Panc1 (cell line): ENCODE data around the gene SCIMP. TPM values are rescaled to one million over a fixed set of nuclear protein-coding genes. Genes with fewer than 3 reads are reported as not detected.

Experiments used
- ATAC-seq: fragments of 200-7000 bp; cut with Tn5 transposase; 2 replicates; pipeline ENCODE4 v1.9.1; 2020; ENCODE audit warnings: mild to moderate bottlenecking, moderate library complexity
- BruUV-seq: library from RNA; stranded (reverse); fragments of 400-500 nt; replicated peaks from 2 replicates; lab custom pipeline; 2021; lab: Mats Ljungman, UMichigan
- CTCF ChIA-PET: fragments of 300-600 bp; sonication (Branson Sonifier 250); formaldehyde crosslinking; loops from one replicate; lab custom pipeline; 2022; ENCODE audit warnings: antibody characterized with exemption; lab: Charles Lee
- POLR2A ChIA-PET: fragments of 300-600 bp; sonication (Branson Sonifier 250); formaldehyde crosslinking; loops from one replicate; lab custom pipeline; 2022; ENCODE audit warnings: antibody characterized with exemption; lab: Charles Lee
- DNase-seq: peaks from one replicate; pipeline ENCODE4 v3.0.0-alpha.2; 2010; ENCODE audit warnings: low read depth, low spot score
- H3K27ac ChIP-seq: 2 replicates; pipeline ENCODE4 v1.5.1; 2011; ENCODE audit warnings: mild to moderate bottlenecking, low read length, inconsistent platforms
- H3K27me3 ChIP-seq: fragments of 200-500 bp; sonication (Bioruptor generic); 2 replicates; pipeline ENCODE4 v1.6.0; 2014; ENCODE audit warnings: low read length, inconsistent platforms; ENCODE audit not compliant: control insufficient read depth, insufficient read depth
- H3K36me3 ChIP-seq: fragments of 200-500 bp; sonication (Bioruptor generic); 2 replicates; pipeline ENCODE4 v1.5.1; 2014; ENCODE audit warnings: inconsistent platforms, mild to moderate bottlenecking, low read length, moderate library complexity; ENCODE audit not compliant: control insufficient read depth, insufficient read depth
- H3K4me1 ChIP-seq: 2 replicates; pipeline ENCODE4 v1.5.1; 2011; ENCODE audit warnings: inconsistent platforms, mild to moderate bottlenecking, low read length, moderate library complexity; ENCODE audit not compliant: control insufficient read depth, insufficient read depth
- H3K4me3 ChIP-seq, 2 experiments: 2 replicates each; pipeline ENCODE4 v1.5.1; 2011 to 2012; ENCODE audit warnings: low read depth in 2 of 2, low read length in 2 of 2, mild to moderate bottlenecking in 2 of 2, inconsistent platforms in 1 of 2, moderate library complexity in 1 of 2
- H3K9me3 ChIP-seq: fragments of 200-500 bp; sonication (Bioruptor generic); 2 replicates; pipeline ENCODE4 v1.5.1; 2014; ENCODE audit warnings: low read depth, mild to moderate bottlenecking, inconsistent platforms, low read length, moderate library complexity; ENCODE audit not compliant: control insufficient read depth, insufficient read depth
- POLR2AphosphoS5 ChIP-seq: IDR thresholded peaks from 2 replicates; pipeline ENCODE4 v1.6.1; 2012; ENCODE audit warnings: mild to moderate bottlenecking, low read depth, low read length, moderate library complexity
- SIN3A ChIP-seq: IDR thresholded peaks from 2 replicates; pipeline ENCODE4 v1.6.1; 2012; ENCODE audit warnings: low read depth, mild to moderate bottlenecking, low read length, moderate library complexity, borderline replicate concordance; ENCODE audit not compliant: insufficient read depth
- TCF7L2 ChIP-seq: IDR thresholded peaks from 2 replicates; pipeline ENCODE4 v1.6.1; 2011; ENCODE audit warnings: mild to moderate bottlenecking, low read depth, low read length, inconsistent platforms
- in situ Hi-C: cut with HindIII; loops from 2 replicates; pipeline ENCODE4 v1.10.0; 2016; ENCODE audit warnings: low sequenced_read_pairs, low pct_unique_long_range_greater_than_20kb
- intact Hi-C: fragments of 100-400 bp; cut with micrococcal nuclease; formaldehyde crosslinking; loops from one replicate; pipeline ENCODE4 v1.10.0; 2022; ENCODE audit not compliant: unreplicated experiment
- total RNA-seq: library from RNA; stranded (reverse); gene quantifications from one replicate; pipeline ENCODE4 v1.2.1, GENCODE V29; 2021; ENCODE audit not compliant: unreplicated experiment
- TF ChIP-seq, protein P1 (sequence below): fragments of 450-650 bp; IDR thresholded peaks from 2 replicates; pipeline ENCODE4 v1.5.1; 2017; ENCODE audit warnings: mild to moderate bottlenecking
- TF ChIP-seq, protein P2 (sequence below), 2 experiments: IDR thresholded peaks; 2 replicates each; pipeline ENCODE4 v1.6.1; 2011 to 2012; ENCODE audit warnings: low read depth in 2 of 2, control low read depth in 1 of 2, low read length in 1 of 2, mild to moderate bottlenecking in 1 of 2, moderate library complexity in 1 of 2; ENCODE audit not compliant: insufficient read depth in 1 of 2

Gene SCIMP
- total RNA-seq, 1 experiment from 2014 or later, result not detected

DNA sequence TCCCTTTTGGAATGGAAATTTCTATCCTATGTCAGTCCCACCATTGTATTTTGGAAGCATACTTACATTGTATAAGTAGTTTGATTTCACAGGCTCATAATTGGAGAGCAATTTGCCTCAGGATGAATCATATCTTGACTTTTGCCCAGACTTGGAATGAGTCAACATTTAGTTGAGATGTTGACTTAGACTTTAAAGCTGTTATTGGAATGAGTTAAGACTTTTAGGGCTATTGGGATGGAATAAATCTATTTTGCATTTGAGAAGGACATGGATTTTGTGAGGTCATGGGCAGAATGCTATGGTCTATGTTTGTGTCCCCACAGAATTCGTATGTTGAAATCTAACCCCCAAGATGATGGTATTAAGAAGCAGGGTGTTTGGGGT is 30.8 kb downstream of the SCIMP start:
- no peak for TF ChIP-seq TCF7L2
- TF ChIP-seq, protein P1, sequence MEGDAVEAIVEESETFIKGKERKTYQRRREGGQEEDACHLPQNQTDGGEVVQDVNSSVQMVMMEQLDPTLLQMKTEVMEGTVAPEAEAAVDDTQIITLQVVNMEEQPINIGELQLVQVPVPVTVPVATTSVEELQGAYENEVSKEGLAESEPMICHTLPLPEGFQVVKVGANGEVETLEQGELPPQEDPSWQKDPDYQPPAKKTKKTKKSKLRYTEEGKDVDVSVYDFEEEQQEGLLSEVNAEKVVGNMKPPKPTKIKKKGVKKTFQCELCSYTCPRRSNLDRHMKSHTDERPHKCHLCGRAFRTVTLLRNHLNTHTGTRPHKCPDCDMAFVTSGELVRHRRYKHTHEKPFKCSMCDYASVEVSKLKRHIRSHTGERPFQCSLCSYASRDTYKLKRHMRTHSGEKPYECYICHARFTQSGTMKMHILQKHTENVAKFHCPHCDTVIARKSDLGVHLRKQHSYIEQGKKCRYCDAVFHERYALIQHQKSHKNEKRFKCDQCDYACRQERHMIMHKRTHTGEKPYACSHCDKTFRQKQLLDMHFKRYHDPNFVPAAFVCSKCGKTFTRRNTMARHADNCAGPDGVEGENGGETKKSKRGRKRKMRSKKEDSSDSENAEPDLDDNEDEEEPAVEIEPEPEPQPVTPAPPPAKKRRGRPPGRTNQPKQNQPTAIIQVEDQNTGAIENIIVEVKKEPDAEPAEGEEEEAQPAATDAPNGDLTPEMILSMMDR, result no peak
- TF ChIP-seq POLR2AphosphoS5, result no peak
- TF ChIP-seq SIN3A, result no peak
- TF ChIP-seq, protein P2, sequence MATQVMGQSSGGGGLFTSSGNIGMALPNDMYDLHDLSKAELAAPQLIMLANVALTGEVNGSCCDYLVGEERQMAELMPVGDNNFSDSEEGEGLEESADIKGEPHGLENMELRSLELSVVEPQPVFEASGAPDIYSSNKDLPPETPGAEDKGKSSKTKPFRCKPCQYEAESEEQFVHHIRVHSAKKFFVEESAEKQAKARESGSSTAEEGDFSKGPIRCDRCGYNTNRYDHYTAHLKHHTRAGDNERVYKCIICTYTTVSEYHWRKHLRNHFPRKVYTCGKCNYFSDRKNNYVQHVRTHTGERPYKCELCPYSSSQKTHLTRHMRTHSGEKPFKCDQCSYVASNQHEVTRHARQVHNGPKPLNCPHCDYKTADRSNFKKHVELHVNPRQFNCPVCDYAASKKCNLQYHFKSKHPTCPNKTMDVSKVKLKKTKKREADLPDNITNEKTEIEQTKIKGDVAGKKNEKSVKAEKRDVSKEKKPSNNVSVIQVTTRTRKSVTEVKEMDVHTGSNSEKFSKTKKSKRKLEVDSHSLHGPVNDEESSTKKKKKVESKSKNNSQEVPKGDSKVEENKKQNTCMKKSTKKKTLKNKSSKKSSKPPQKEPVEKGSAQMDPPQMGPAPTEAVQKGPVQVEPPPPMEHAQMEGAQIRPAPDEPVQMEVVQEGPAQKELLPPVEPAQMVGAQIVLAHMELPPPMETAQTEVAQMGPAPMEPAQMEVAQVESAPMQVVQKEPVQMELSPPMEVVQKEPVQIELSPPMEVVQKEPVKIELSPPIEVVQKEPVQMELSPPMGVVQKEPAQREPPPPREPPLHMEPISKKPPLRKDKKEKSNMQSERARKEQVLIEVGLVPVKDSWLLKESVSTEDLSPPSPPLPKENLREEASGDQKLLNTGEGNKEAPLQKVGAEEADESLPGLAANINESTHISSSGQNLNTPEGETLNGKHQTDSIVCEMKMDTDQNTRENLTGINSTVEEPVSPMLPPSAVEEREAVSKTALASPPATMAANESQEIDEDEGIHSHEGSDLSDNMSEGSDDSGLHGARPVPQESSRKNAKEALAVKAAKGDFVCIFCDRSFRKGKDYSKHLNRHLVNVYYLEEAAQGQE (IDR thresholded peaks at IDR 0.05; ENCODE audit: insufficient read depth in 1 of 2, low read depth in 2 of 2, low read length in 1 of 2), result no peak
- no peaks in the 10 kb centered on the region for H3K27me3 ChIP-seq
- DNase-seq (peak; percentile 70), ATAC-seq (peak; percentile 84)
- H3K4me3 ChIP-seq, result no peak overlapping the region
- no TSS peak for BruUV-seq
- H3K9me3 ChIP-seq, result no peaks in the 10 kb centered on the region
- intact Hi-C loops, result no loop called here
- H3K4me1 ChIP-seq, result peaks cover 4% of the 10 kb centered on the region
- H3K36me3 ChIP-seq, result no peaks in the 10 kb centered on the region
- in situ Hi-C loops, result no loop called here
- ChIA-PET CTCF (no interaction called here), POLR2A (no interaction called here)
- H3K27ac ChIP-seq, result no peak overlapping the region

DNA sequence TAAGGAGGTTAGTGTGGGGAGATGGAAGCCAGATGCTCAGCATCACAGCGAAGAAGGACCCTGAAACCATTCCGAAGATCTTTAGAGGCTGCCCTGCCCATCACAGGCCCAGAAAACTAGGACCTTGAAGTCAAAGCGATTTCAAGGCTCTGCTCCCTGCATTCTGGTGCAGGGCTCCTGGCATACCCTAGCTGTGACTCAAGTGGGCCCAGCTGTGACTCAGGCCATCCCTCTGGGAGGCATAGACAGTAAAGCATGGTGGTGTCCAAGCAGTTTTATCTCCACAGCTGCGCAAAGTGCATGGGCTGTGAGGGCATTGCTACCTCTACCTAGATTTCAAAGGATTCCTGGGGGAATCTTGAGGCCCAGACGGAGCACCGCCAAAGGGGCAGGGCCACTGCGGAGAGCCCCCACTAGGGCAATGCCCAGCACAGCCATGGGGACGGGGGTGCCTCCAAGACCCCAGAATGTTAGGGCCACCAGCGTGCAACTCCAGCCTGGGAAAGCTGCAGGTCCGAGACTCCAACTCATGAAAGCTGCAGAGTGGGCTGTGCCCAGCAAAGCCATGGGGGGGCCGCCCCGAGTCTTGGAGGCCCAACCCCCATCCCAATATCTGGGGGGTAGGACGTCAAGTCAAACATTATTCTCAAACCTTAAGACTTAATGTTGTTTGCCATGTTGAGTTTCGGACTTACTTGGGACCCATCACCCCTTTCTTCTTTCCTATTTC is 31.3 kb downstream of the SCIMP start:
- Histone ChIP-seq H3K27me3 (no peaks in the 10 kb centered on the region), H3K36me3 (no peaks in the 10 kb centered on the region), H3K27ac (no peak overlapping the region; the same call in 1 of the 2 replicates), H3K4me1 (peaks cover 4% of the 10 kb centered on the region), H3K9me3 (no peaks in the 10 kb centered on the region), H3K4me3 (no peak overlapping the region)
- intact Hi-C loops, result no loop called here
- TF ChIP-seq, protein P2 (IDR thresholded peaks at IDR 0.05; ENCODE audit: insufficient read depth in 1 of 2, low read depth in 2 of 2, low read length in 1 of 2), result no peak
- no peak for TF ChIP-seq TCF7L2
- TF ChIP-seq POLR2AphosphoS5, result no peak
- TF ChIP-seq, protein P1, result no peak
- TF ChIP-seq SIN3A, result no peak
- no TSS peak for BruUV-seq
- DNase-seq (no peak), ATAC-seq (peak; percentile 91)
- POLR2A ChIA-PET, result no interaction called here
- in situ Hi-C loops, result no loop called here
- CTCF ChIA-PET, result no interaction called here
